ENCODE data around the gene RASSF5. TPM values are rescaled to one million over a fixed set of nuclear protein-coding genes. Genes with fewer than 3 reads are reported as not detected.

RASSF5 gene
- polyA plus RNA-seq, 1 of the 3 experiments (the other 2 are of a cell fraction), result 2.2 TPM

GRCh38 chr1:206516728-206516990 is 9.3 kb downstream of the RASSF5 start:
- Histone ChIP-seq H3K9me3 (no peaks in the 10 kb centered on the region), H4K20me1 (ENCODE audit: insufficient read depth) (no peaks in the 10 kb centered on the region), H3K36me3 (replicated peaks in 1 of 2; ENCODE audit: control insufficient read depth in 1 of 2, insufficient read depth in 2 of 2, low read length in 1 of 2) (no peaks in the 10 kb centered on the region), H2AFZ (ENCODE audit: low read depth) (no peak overlapping the region), H3K9ac (no peak overlapping the region), H3K4me3 (ENCODE audit: low read depth in 2 of 2, low read length in 1 of 2) (no peak overlapping the region), H3F3A (replicated peaks; ENCODE audit: insufficient read depth) (no peaks in the 10 kb centered on the region), H3K27ac (ENCODE audit: low read depth in 2 of 2, low read length in 1 of 2) (no peak overlapping the region), H3K4me2 (no peak overlapping the region), H3K9me2 (no peaks in the 10 kb centered on the region), H3K4me1 (ENCODE audit: control insufficient read depth in 1 of 2, insufficient read depth in 2 of 2, low read depth in 1 of 2, low read length in 1 of 2) (peaks cover 9 to 15% of the 10 kb centered on the region in 2 experiments; a peak in 2 of 4 replicates), H3K27me3 (ENCODE audit: insufficient read depth) (no peaks in the 10 kb centered on the region), H3K79me2 (ENCODE audit: insufficient read depth) (no peaks in the 10 kb centered on the region)
- TF ChIP-seq USF2 (IDR thresholded peaks at IDR 0.05; ENCODE audit: borderline replicate concordance, low read depth, low read length) (no peak), TCF12 (IDR thresholded peaks at IDR 0.05) (no peak), POLR2AphosphoS5 (IDR thresholded peaks at IDR 0.05; ENCODE audit: low read depth, low read length) (no peak), IRF3 (IDR thresholded peaks at IDR 0.05; ENCODE audit: low read depth, low read length) (no peak), MAX (IDR thresholded peaks at IDR 0.05; ENCODE audit: low read depth) (no peak), RCOR1 (IDR thresholded peaks at IDR 0.05; ENCODE audit: low read length) (no peak), SIN3A (IDR thresholded peaks at IDR 0.05; ENCODE audit: borderline replicate concordance, low read depth, low read length) (no peak), EZH2phosphoT487 (IDR thresholded peaks at IDR 0.05; ENCODE audit: borderline replicate concordance, low read depth) (no peak), EP300 (IDR thresholded peaks at IDR 0.05; ENCODE audit: borderline replicate concordance in 1 of 2, low read depth in 1 of 2, low read length in 1 of 2) (no peak), RAD21 (IDR thresholded peaks at IDR 0.05; ENCODE audit: low read length) (no peak), PBX3 (IDR thresholded peaks at IDR 0.05) (no peak), CTCF (IDR thresholded peaks at IDR 0.05) (no peak), REST (IDR thresholded peaks at IDR 0.05; ENCODE audit: low read depth, low read length) (no peak), GATA2 (CRISPR knock-in tag; IDR thresholded peaks at IDR 0.05) (no peak), FOXM1 (IDR thresholded peaks at IDR 0.05; ENCODE audit: low read depth) (no peak), YY1 (IDR thresholded peaks at IDR 0.05; ENCODE audit: low read depth) (no peak)
- 100% methylated on average over 3 of the region's 5 CpGs for WGBS (ENCODE audit: low lambda C conversion rate)
- DNase-seq, result no peak
- POLR2A ChIA-PET, result no interaction called here
- CTCF ChIA-PET, result interaction anchor here (2.4 kb wide), 1 partner anchor 66 kb away, joined by 5 read pairs; no protein-coding TSS in a partner anchor
